ENCODE measurements around the gene FAM131B.

- no peak for TF ChIP-seq EP300 (IDR thresholded peaks at IDR 0.05)
- TF ChIP-seq, protein P1, sequence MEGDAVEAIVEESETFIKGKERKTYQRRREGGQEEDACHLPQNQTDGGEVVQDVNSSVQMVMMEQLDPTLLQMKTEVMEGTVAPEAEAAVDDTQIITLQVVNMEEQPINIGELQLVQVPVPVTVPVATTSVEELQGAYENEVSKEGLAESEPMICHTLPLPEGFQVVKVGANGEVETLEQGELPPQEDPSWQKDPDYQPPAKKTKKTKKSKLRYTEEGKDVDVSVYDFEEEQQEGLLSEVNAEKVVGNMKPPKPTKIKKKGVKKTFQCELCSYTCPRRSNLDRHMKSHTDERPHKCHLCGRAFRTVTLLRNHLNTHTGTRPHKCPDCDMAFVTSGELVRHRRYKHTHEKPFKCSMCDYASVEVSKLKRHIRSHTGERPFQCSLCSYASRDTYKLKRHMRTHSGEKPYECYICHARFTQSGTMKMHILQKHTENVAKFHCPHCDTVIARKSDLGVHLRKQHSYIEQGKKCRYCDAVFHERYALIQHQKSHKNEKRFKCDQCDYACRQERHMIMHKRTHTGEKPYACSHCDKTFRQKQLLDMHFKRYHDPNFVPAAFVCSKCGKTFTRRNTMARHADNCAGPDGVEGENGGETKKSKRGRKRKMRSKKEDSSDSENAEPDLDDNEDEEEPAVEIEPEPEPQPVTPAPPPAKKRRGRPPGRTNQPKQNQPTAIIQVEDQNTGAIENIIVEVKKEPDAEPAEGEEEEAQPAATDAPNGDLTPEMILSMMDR (IDR thresholded peaks at IDR 0.05), result no peak
Measured at GRCh38 chr7:143393267-143394041, 30.9 kb upstream of the FAM131B start.
